NCI-H345 treated with DMSO at 0.1 percent for 48 hours (cell line): ENCODE measurements around the gene EXTL1.

Experiments
- DNase-seq: peaks from one replicate; lab custom pipeline; 2025; ENCODE audit not compliant: unreplicated experiment; lab: John Stamatoyannopoulos, UW

Gene EXTL1

DNA sequence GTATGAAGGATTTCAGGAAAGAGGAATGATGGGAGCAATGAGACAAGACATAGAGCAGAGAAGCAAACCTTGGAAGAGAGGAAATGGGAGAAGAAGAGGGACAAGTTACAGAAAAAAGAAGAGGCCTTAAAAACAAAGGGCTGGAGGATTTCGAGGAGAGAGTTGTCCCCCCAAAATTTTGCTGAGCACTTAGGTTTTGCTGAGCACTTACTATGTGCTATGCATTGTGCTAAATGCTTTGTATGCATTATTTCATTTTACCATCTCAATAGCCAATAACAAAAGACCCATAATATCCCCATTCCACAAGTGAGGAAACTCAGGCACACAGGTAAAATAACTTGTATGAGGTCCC lies 48.3 kb downstream of the EXTL1 start:
- no peak for DNase-seq

- no peak for DNase-seq
Measured at GRCh38 chr1:26070296-26070962, 48.9 kb downstream of the EXTL1 start.

- DNase-seq, result no peak
Measured at GRCh38 chr1:26070963-26071342, 49.4 kb downstream of the EXTL1 start.

DNA sequence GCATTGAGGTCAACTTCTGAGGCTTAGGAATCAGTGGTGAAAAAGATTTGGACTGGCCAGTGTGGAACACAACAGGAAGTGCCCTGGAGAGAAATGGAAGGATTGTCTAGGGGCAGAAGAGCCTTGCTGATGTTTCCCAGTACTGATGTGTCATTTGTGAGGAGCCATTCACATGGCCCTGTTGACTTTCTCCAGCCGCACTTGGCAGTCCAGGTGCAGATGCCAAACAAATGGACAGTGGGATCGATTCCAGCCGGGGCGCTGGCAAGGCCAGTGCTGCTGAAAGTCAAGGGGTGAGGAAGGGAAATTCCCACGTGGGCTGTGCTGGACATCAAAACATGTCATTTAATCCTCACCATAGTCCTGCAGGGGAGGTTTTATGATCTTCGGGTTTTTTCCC lies 50.7 kb downstream of the EXTL1 start:
- no peak for DNase-seq

- DNase-seq, result no peak
Measured at GRCh38 chr1:26075421-26076144, 54.0 kb downstream of the EXTL1 start.

GRCh38 chr1:26077524-26077923 lies 55.9 kb downstream of the EXTL1 start:
- no peak for DNase-seq

- DNase-seq, result no peak
Measured at GRCh38 chr1:26078286-26079177, 57.0 kb downstream of the EXTL1 start.

DNA sequence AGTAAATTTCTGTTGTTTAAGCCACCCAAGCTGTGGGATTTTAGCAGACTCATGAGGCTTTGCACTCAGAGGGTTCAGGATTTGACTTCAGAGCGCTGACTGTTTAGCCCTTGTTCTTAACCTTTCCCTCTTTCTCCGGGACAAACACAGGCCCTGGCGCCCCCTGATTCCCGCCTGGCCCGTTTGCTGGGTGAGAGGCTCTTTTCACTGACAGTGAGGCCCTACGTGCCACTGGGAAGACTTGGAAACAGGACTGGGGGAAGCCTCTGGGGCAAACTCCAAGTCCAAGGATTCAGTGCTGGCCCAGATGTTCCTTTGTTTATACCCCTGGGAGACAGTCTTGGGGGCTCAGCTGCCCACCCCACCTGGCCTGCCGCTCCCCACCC lies 57.6 kb downstream of the EXTL1 start:
- DNase-seq, result no peak

DNA sequence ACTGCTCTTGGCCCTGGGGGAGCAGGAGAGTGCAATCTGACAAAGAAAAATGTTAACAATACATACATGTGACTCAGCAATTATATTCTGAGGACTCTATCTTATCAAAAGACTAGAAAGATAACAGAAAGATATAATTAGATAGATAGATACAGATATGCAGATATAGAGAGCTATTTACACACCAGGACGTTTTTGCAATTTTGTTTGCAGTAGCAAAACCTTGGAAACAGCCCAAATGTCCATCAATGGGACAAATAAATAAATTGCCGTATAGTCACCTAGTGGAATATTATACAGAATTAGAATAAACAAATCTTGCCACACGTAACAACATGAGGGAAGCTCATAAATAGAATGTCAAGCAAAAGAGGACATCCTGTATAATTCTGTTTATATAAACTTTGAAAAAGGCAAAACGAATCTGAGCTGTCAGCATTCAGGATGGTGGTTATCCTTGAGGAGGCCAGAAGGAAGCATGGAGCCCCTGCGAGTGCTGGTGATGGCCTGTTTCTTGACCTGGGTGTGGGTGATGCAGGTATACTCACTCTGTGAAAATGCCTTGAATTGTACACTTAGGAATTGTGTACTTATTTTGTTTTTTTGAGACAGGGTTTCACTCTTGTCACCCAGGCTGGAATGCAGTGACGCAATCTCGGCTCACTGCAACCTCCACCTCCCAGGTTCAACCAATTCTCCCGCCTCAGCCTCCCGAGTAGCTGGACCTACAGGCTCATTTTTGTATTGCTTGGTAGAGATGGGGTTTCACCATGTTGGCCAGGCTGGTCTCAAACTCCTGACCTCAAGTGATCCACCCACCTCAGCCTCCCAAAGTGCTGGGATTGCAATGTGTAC lies 58.6 kb downstream of the EXTL1 start:
- DNase-seq, result no peak

GRCh38 chr1:26081267-26082019 lies 59.9 kb downstream of the EXTL1 start:
- no peak for DNase-seq

DNA sequence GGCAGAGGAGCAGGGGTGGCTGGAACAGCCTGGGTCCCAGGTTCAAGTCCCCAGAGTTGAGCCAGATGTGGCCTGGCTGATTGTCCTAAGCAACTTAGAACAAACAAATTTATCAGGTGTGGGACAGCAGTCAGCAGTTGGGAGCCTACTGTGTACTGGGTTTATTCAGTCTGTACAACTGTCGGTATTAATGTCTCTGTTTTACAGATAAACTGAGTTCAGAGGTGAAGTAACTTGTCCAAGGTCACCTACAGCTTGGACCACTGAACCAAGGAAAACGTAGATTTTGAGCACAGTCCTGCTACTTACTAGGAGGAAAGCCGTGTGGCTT lies 60.4 kb downstream of the EXTL1 start:
- DNase-seq, result no peak

DNA sequence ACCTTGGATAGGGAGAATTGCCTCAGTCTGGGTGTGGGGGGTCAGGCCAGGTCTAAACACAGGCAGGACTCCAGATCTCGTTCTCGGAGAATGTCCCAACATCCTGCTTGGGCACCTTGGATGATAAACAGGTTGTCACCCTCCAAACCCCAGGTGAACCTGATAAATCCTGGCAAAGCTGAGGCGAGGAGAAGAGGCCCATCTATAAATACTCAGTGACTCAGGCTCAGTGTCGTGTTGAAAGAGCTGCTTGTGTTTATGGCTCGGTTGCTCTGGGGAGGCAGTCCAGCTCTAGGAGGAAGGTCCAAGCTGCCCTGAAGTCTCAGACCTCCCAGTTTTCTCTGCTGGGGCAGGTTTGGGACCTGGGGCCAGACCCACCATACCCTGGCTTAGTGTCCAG lies 61.6 kb downstream of the EXTL1 start:
- DNase-seq, result no peak

DNA sequence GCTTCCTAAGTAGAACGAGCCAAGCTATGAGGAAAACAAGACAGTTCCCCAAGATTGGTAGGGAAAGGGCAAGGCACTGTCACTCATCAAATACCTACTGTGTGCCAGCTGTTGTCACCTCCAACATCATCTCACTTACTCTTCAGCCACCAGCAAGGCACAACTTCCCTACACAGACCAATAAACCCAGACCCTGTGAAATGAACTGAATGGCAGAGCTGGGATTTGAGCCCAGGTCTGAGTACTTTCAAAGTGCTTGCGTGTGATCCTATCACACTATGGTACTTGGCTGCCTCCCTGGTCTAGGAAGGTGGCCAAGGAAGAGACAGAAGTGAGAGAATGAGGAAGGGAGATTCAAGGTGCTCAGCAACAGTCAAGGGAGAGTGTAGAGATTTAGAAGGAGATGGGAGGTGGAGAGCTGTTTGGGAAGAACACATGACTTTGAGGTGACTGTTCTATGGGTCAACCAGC lies 62.6 kb downstream of the EXTL1 start:
- DNase-seq, result no peak

- no peak for DNase-seq
Measured at GRCh38 chr1:26084844-26085243, 63.3 kb downstream of the EXTL1 start.
